Measurements from ENCODE around the gene HPSE2.
"Not testable (repeated sequence)": the region's sequence is repeated elsewhere in the genome, so short reads cannot be mapped to it uniquely, and the experiment has no call there.

Gene HPSE2

GRCh38 chr10:98556061-98556460, 679.6 kb downstream of the HPSE2 start:
- no CpG with 5 or more reads among the region's 3 CpGs for WGBS (ENCODE audit: insufficient coverage, insufficient read length)
- no peaks in the 10 kb centered on the region for H3K27me3 ChIP-seq (ENCODE audit: control insufficient read depth, insufficient read depth, low read length)
- no peak overlapping the region for H3K4me3 ChIP-seq (ENCODE audit: low read length)
- H3K9me3 ChIP-seq (ENCODE audit: control insufficient read depth, insufficient read depth, low read length) = no peaks in the 10 kb centered on the region
- no peaks in the 10 kb centered on the region for H3K36me3 ChIP-seq (ENCODE audit: control insufficient read depth, insufficient read depth, low read length)
- no peak overlapping the region for H3K27ac ChIP-seq (ENCODE audit: low read length)
- DNase-seq (ENCODE audit: low read depth, low spot score) = no peak
- H3K4me1 ChIP-seq (ENCODE audit: control insufficient read depth, insufficient read depth, low read length) = no peaks in the 10 kb centered on the region

DNA sequence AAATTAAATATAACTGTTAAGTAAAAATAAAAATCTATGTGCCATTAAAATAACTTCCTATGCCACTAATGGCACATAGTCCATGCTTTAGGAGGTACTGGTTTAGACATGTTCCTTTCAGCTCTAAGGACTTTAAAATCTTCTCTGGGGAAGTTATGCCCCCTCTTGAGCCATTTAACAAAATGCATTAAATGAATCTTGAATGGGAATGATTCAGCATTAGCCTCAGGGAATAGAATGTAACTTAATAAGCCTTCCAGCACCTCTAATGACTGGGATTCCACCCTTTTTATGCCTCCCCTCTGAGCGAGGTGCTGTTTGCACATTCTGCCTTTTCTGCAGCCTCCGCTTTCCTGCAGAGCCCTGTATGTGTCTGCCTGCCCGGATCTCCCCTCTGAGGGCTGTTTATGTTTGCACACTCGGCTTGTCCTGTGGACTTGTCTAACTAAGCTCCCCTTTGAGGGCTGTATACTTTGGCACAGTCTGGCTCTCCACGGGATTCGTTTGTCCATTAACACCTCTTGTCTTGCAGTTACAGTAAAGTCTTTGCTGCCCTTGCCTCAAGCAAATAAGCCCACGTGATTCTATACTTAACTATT, 680.5 kb downstream of the HPSE2 start:
- no peaks in the 10 kb centered on the region for H3K9me3 ChIP-seq (ENCODE audit: control insufficient read depth, insufficient read depth, low read length)
- H3K36me3 ChIP-seq (ENCODE audit: control insufficient read depth, insufficient read depth, low read length) = no peaks in the 10 kb centered on the region
- H3K27ac ChIP-seq (ENCODE audit: low read length) = no peak overlapping the region
- no peak for DNase-seq (ENCODE audit: low read depth, low spot score)
- H3K27me3 ChIP-seq (ENCODE audit: control insufficient read depth, insufficient read depth, low read length) = no peaks in the 10 kb centered on the region
- no peak overlapping the region for H3K4me3 ChIP-seq (ENCODE audit: low read length)
- WGBS (ENCODE audit: insufficient coverage, insufficient read length) = no CpG with 5 or more reads among the region's 7 CpGs
- no peaks in the 10 kb centered on the region for H3K4me1 ChIP-seq (ENCODE audit: control insufficient read depth, insufficient read depth, low read length)

- H3K27me3 ChIP-seq (ENCODE audit: control insufficient read depth, insufficient read depth, low read length); H3K4me3 ChIP-seq (ENCODE audit: low read length); DNase-seq (ENCODE audit: low read depth, low spot score); H3K27ac ChIP-seq (ENCODE audit: low read length); H3K36me3 ChIP-seq (ENCODE audit: control insufficient read depth, insufficient read depth, low read length); H3K4me1 ChIP-seq (ENCODE audit: control insufficient read depth, insufficient read depth, low read length); H3K9me3 ChIP-seq (ENCODE audit: control insufficient read depth, insufficient read depth, low read length): not testable (repeated sequence)
- WGBS (ENCODE audit: insufficient coverage, insufficient read length) = no CpG with 5 or more reads among the region's 7 CpGs
Measured at GRCh38 chr10:98541561-98541960, 694.1 kb downstream of the HPSE2 start.

DNA sequence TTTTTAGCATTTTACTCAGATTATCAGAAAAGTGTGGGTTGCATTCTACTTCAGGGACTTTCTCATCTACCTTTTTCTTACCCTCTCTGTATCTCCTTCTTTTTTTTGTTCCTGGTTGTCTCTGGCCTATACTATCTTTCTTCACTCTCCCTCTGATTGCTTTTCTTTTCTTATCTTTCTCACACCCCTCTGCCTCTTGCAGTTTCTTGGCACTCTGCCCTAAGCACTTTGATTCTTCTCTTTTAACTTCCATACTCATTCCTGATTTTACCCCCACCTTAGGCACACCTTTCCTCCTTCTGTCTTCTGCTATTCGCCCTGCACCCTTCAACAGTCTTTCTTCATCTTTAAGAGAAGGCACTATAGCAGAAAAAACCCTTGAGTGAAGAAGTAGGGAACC, 696.1 kb downstream of the HPSE2 start:
- no peak for DNase-seq (ENCODE audit: low read depth, low spot score)
- Histone ChIP-seq H3K4me3 (ENCODE audit: low read length) (no peak overlapping the region), H3K27ac (ENCODE audit: low read length) (no peak overlapping the region), H3K4me1 (ENCODE audit: control insufficient read depth, insufficient read depth, low read length) (no peaks in the 10 kb centered on the region), H3K36me3 (ENCODE audit: control insufficient read depth, insufficient read depth, low read length) (no peaks in the 10 kb centered on the region), H3K27me3 (ENCODE audit: control insufficient read depth, insufficient read depth, low read length) (no peaks in the 10 kb centered on the region), H3K9me3 (ENCODE audit: control insufficient read depth, insufficient read depth, low read length) (no peaks in the 10 kb centered on the region)
- WGBS (ENCODE audit: insufficient coverage, insufficient read length) = no CpG with 5 or more reads among the region's 1 CpG

- Histone ChIP-seq H3K27me3 (ENCODE audit: control insufficient read depth, insufficient read depth, low read length) (no peaks in the 10 kb centered on the region), H3K4me3 (ENCODE audit: low read length) (no peak overlapping the region), H3K36me3 (ENCODE audit: control insufficient read depth, insufficient read depth, low read length) (no peaks in the 10 kb centered on the region), H3K9me3 (ENCODE audit: control insufficient read depth, insufficient read depth, low read length) (no peaks in the 10 kb centered on the region), H3K27ac (ENCODE audit: low read length) (no peak overlapping the region), H3K4me1 (ENCODE audit: control insufficient read depth, insufficient read depth, low read length) (no peaks in the 10 kb centered on the region)
- DNase-seq (ENCODE audit: low read depth, low spot score) = no peak
Measured at GRCh38 chr10:98538472-98538871, 697.2 kb downstream of the HPSE2 start.

DNA sequence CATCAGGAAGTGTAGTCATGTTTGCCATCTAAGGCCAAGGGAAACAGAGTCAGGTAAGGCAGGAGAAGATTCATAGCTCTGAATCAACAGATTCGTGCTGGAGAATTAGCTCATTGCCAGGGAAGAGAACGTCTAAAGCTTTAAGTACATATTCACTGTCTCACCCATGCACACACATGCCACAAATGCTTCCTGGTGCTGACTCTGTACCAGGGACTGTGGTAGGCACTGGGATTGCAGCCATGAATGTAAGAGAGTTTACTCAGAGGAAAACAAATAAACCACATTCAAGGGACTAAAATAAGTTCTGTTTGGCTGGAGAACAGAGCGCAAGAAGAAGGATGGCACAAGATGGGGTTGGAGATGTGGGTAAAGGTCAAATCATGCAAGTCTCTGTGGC, 699.1 kb downstream of the HPSE2 start:
- Histone ChIP-seq H3K9me3 (ENCODE audit: control insufficient read depth, insufficient read depth, low read length) (no peaks in the 10 kb centered on the region), H3K4me1 (ENCODE audit: control insufficient read depth, insufficient read depth, low read length) (no peaks in the 10 kb centered on the region), H3K4me3 (ENCODE audit: low read length) (no peak overlapping the region), H3K27me3 (ENCODE audit: control insufficient read depth, insufficient read depth, low read length) (no peaks in the 10 kb centered on the region), H3K36me3 (ENCODE audit: control insufficient read depth, insufficient read depth, low read length) (no peaks in the 10 kb centered on the region), H3K27ac (ENCODE audit: low read length) (no peak overlapping the region)
- WGBS (ENCODE audit: insufficient coverage, insufficient read length) = no CpG with 5 or more reads among the region's 3 CpGs
- DNase-seq (ENCODE audit: low read depth, low spot score) = no peak

DNA sequence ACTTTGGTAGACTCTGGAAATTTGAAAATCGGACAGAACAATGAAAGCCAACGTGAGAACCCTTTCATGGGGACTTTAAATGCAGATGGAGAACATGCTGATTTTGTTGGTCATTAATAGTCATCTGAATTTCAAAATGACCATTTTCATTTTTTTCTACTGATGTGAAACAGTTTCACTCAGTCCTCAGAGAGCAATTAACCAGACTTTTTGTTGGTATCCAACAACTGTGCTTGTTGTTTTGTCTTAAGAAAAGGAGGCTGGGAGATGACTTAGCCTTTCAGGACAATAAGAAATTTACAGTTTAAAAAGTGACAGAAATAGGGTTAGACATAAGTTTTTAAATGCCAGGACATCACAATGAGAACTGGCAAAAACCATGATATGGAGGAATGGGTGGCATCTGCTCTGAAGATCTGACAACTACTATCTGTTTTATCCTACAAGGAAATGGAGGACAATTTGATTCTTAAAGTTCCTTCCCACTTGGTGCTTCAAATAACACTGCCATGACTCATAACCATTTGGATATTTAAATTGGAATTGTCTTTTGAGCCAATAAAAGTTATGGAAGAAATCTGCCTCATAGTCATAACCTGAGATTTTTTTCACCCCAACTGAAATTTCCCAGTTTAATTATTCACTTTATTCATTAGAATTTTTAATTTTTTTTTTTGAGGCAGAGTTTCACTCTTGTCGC, 701.8 kb downstream of the HPSE2 start:
- no CpG with 5 or more reads among the region's 3 CpGs for WGBS (ENCODE audit: insufficient coverage, insufficient read length)
- no peak for DNase-seq (ENCODE audit: low read depth, low spot score)

DNA sequence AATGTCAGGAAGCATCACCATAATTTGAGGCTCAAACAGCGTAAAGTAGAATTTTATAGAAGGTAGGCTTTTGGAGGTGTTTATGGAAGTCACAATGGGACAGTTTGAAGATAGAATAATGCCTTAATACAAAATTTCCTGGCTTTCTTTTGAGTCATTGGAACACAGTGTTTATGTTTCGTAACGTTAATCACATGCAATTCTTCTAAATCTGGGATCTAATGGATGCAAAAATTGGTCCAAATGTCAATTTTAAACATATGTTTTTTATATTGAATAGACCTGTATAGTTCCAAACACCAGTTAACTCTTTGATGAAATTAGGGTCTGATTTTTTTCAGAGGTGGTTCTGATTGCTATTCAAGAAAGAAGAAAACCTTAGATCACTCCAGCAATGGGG, 702.4 kb downstream of the HPSE2 start:
- Histone ChIP-seq H3K4me1 (ENCODE audit: control insufficient read depth, insufficient read depth, low read length) (no peaks in the 10 kb centered on the region), H3K4me3 (ENCODE audit: low read length) (no peak overlapping the region), H3K27ac (ENCODE audit: low read length) (no peak overlapping the region), H3K27me3 (ENCODE audit: control insufficient read depth, insufficient read depth, low read length) (no peaks in the 10 kb centered on the region), H3K36me3 (ENCODE audit: control insufficient read depth, insufficient read depth, low read length) (no peaks in the 10 kb centered on the region), H3K9me3 (ENCODE audit: control insufficient read depth, insufficient read depth, low read length) (no peaks in the 10 kb centered on the region)
- DNase-seq (ENCODE audit: low read depth, low spot score) = no peak
- no CpG with 5 or more reads among the region's 3 CpGs for WGBS (ENCODE audit: insufficient coverage, insufficient read length)

More for the DNA sequence above, 701.8 kb downstream of the HPSE2 start:
- Histone ChIP-seq H3K27ac (ENCODE audit: low read length) (no peak overlapping the region), H3K36me3 (ENCODE audit: control insufficient read depth, insufficient read depth, low read length) (no peaks in the 10 kb centered on the region), H3K4me1 (ENCODE audit: control insufficient read depth, insufficient read depth, low read length) (no peaks in the 10 kb centered on the region), H3K4me3 (ENCODE audit: low read length) (no peak overlapping the region), H3K27me3 (ENCODE audit: control insufficient read depth, insufficient read depth, low read length) (no peaks in the 10 kb centered on the region), H3K9me3 (ENCODE audit: control insufficient read depth, insufficient read depth, low read length) (no peaks in the 10 kb centered on the region)

GRCh38 chr10:98528805-98529183, 706.9 kb downstream of the HPSE2 start:
- Histone ChIP-seq H3K4me3 (ENCODE audit: low read length) (no peak overlapping the region), H3K36me3 (ENCODE audit: control insufficient read depth, insufficient read depth, low read length) (no peaks in the 10 kb centered on the region), H3K4me1 (ENCODE audit: control insufficient read depth, insufficient read depth, low read length) (no peaks in the 10 kb centered on the region), H3K27me3 (ENCODE audit: control insufficient read depth, insufficient read depth, low read length) (no peaks in the 10 kb centered on the region), H3K27ac (ENCODE audit: low read length) (no peak overlapping the region), H3K9me3 (ENCODE audit: control insufficient read depth, insufficient read depth, low read length) (no peaks in the 10 kb centered on the region)
- DNase-seq (ENCODE audit: low read depth, low spot score) = no peak
- WGBS (ENCODE audit: insufficient coverage, insufficient read length) = no CpG with 5 or more reads among the region's 9 CpGs

- WGBS (ENCODE audit: insufficient coverage, insufficient read length) = no CpG with 5 or more reads among the region's 8 CpGs
- no peak for DNase-seq (ENCODE audit: low read depth, low spot score)
- H3K4me3 ChIP-seq (ENCODE audit: low read length) = no peak overlapping the region
- no peaks in the 10 kb centered on the region for H3K36me3 ChIP-seq (ENCODE audit: control insufficient read depth, insufficient read depth, low read length)
- H3K27me3 ChIP-seq (ENCODE audit: control insufficient read depth, insufficient read depth, low read length) = no peaks in the 10 kb centered on the region
- no peak overlapping the region for H3K27ac ChIP-seq (ENCODE audit: low read length)
- H3K4me1 ChIP-seq (ENCODE audit: control insufficient read depth, insufficient read depth, low read length) = no peaks in the 10 kb centered on the region
- H3K9me3 ChIP-seq (ENCODE audit: control insufficient read depth, insufficient read depth, low read length) = no peaks in the 10 kb centered on the region
Measured at GRCh38 chr10:98528166-98528804, 707.4 kb downstream of the HPSE2 start.

- no peak overlapping the region for H3K4me3 ChIP-seq (ENCODE audit: low read length)
- no peak for DNase-seq (ENCODE audit: low read depth, low spot score)
- H3K27me3 ChIP-seq (ENCODE audit: control insufficient read depth, insufficient read depth, low read length) = no peaks in the 10 kb centered on the region
- no peaks in the 10 kb centered on the region for H3K36me3 ChIP-seq (ENCODE audit: control insufficient read depth, insufficient read depth, low read length)
- no peaks in the 10 kb centered on the region for H3K9me3 ChIP-seq (ENCODE audit: control insufficient read depth, insufficient read depth, low read length)
- H3K27ac ChIP-seq (ENCODE audit: low read length) = no peak overlapping the region
- no CpG with 5 or more reads among the region's 3 CpGs for WGBS (ENCODE audit: insufficient coverage, insufficient read length)
- H3K4me1 ChIP-seq (ENCODE audit: control insufficient read depth, insufficient read depth, low read length) = no peaks in the 10 kb centered on the region
Measured at GRCh38 chr10:98525969-98526368, 709.7 kb downstream of the HPSE2 start.
